AG09309 (cell line): Measurements from ENCODE around the gene ZFPL1.

ENCODE experiments used
- DNase-seq: peaks from one replicate; pipeline ENCODE4 v3.0.0-alpha.2; 2010; ENCODE audit warnings: low read depth
- H3K4me3 ChIP-seq: 2 replicates; pipeline ENCODE4 v1.5.1; 2011; ENCODE audit warnings: mild to moderate bottlenecking, low read depth, low read length, moderate library complexity; ENCODE audit not compliant: control insufficient read depth
- TF ChIP-seq, protein P1 (sequence below): IDR thresholded peaks from 2 replicates; pipeline ENCODE4 v1.5.1; 2011; ENCODE audit warnings: mild to moderate bottlenecking, low read depth, low read length, inconsistent platforms; ENCODE audit not compliant: insufficient read depth, control insufficient read depth; ENCODE audit errors: missing control alignments

The ZFPL1 gene

DNA sequence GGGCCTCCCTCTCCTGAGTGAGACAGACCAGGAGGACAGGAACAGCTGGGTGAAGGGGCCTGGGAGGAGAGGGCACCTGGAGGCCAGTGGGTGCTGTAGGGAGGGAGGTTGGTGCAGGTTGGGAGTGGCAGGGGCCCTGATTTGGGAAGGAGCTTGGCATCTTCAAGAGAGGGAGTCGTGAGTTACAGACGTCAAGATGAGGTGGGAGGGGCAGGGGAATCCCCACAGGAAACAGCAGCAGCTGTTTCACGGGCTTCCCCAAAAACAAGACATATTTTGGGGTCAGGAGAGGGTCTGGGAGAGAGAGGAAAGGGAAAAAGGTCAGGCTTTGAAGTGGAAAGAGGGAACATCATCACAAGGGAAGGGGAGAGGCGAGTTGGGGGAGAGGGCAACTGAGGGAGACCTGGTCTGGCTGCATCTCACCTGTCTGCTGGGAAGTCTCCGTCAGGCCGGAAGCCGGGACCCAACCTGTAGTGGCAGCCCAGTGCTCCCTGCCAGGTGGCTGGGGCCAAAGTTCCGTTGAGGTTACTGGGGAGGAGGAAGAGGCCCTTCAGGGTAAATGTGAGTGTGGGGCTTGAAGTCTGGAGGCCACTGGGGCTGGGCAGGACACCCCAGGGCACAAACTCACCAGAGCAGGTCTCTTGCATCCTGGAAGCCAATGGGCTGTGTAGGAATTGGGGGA lies 30.1 kb upstream of the ZFPL1 start:
- TF ChIP-seq, protein P1, sequence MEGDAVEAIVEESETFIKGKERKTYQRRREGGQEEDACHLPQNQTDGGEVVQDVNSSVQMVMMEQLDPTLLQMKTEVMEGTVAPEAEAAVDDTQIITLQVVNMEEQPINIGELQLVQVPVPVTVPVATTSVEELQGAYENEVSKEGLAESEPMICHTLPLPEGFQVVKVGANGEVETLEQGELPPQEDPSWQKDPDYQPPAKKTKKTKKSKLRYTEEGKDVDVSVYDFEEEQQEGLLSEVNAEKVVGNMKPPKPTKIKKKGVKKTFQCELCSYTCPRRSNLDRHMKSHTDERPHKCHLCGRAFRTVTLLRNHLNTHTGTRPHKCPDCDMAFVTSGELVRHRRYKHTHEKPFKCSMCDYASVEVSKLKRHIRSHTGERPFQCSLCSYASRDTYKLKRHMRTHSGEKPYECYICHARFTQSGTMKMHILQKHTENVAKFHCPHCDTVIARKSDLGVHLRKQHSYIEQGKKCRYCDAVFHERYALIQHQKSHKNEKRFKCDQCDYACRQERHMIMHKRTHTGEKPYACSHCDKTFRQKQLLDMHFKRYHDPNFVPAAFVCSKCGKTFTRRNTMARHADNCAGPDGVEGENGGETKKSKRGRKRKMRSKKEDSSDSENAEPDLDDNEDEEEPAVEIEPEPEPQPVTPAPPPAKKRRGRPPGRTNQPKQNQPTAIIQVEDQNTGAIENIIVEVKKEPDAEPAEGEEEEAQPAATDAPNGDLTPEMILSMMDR: no peak
- DNase-seq: no peak
- no peak overlapping the region for H3K4me3 ChIP-seq

DNA sequence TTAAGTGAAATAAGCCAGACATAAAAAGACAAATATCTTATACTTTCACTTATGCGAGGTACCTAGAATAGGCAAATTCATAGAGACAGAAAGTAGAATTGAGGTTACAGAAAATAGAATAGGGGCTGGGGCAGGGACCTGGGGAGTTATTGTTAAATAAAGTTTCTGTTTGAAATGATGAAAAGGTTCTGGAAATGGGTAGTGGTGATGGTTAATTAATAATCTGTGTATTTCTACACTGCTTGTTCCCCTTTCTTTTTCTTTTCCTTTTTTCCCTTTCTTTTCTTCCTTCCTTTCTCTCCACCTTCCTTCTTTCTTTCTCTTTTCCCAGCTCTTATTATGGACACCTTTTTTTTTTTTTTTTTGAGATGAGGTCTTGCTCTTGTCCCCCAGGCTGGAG lies 28.5 kb upstream of the ZFPL1 start:
- H3K4me3 ChIP-seq: no peak overlapping the region
- DNase-seq: no peak
- TF ChIP-seq, protein P1: no peak

DNA sequence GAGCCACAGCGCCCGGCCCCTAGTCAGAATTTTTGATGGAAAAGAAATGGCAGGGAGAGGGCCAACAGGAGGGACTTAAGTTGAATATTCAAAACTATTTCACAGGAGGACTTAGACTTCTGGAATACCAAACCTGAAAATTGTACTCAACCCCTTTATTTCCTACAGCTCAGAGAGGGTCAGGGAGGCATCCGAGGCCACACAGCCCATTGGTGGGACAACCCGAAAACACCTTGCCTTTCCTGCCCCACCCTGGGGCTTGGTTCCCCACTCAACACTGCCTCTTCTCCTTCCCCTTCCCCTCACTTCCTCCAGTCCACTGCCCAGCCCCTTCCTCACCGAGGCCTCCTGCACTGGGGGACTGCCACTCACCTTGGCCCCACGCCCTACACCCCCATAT lies 27.0 kb upstream of the ZFPL1 start:
- H3K4me3 ChIP-seq: no peak overlapping the region
- TF ChIP-seq, protein P1: no peak
- DNase-seq: no peak

DNA sequence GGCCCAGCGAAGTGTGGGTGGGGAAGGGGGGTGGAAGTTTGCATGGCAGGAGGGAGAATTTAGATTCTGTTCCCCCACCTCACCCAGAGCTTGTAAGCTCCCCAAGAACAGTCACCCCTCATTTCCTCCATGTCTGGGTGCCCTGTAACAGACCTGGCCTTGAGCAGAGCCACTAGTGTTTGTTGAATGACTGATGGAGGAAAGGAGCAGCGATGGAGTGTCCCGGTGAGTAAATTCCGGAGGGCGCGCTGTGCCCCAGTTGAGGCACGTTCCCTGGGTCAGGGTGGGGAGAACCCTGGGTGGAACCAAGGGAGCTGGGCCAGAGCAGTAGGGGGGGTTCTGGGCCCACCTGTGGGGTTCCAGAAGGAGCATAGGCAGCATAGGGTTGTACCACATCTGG lies 26.5 kb upstream of the ZFPL1 start:
- no peak for DNase-seq
- no peak overlapping the region for H3K4me3 ChIP-seq
- TF ChIP-seq, protein P1: no peak

DNA sequence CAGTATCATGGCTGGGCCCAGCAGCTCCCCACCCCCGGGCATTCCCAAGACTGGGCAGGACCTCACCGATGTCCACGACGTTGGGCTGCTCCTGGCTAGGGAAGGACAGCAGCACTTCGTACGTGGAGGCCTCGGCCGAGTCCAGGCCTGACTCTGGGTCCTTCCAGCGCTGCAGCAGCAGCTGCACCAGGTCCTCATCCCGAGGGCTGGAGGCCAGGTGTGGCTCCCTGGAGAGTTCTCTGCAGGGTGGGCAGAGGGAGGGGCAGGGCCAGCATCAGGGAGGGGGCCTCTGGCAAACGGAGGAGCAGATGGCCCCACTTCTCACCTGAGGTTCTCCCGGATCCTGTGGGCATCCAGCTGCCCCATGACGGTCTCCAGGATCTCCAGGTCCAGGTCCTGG lies 26.0 kb upstream of the ZFPL1 start:
- TF ChIP-seq, protein P1: no peak
- no peak overlapping the region for H3K4me3 ChIP-seq
- DNase-seq: no peak

DNA sequence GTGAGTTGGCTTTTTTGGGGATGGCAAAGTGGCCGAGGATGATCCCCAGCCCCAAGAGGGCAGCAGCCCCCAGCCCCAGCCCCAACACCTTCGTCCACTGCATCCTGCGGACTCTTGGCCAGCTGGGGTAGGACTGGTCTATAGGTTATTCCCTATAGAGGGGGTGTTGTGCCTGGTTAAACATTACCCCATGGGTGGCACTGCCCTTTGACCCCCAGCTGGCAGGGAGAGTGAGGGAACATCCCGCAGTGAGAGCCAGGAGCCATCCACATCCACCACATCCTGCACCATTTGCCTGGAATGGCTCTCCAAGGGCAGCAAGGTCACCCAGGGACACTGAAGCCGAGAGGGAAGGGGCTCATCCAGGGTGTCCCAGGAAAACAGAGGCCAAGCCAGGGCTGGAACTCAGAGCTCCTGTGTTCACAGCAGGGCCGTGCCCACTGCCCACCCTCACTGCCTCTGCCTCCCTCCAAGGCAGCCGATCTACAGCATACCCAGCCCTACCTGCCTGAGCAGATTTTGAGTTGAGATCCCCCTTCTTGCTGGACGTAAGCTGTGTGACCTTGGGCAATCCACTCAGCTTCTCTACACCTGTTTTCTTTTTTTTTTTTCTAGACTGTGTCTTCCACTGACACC lies 25.5 kb upstream of the ZFPL1 start, which contains the start of gene NAALADL1:
Gene NAALADL1 (minus strand): TSS at position 135 of the 636 bp plus-strand sequence. CDS start 32 bp downstream, at position 103.
- TF ChIP-seq, protein P1: no peak
- no peak for DNase-seq
- no peak within 1 kb of the TSS for H3K4me3 ChIP-seq
